GM19468 (cell line): Measurements from ENCODE around the gene TP53I13.

Experiments used
- ATAC-seq: cut with Tn5 transposase; IDR thresholded peaks from one replicate; pipeline ENCODE4 v1.9.1; 2021; ENCODE audit warnings: mild to moderate bottlenecking, moderate library complexity, moderate number of reproducible peaks; ENCODE audit not compliant: unreplicated experiment; ENCODE audit errors: extremely low read depth

Gene TP53I13

GRCh38 chr17:29612404-29613280 is 44.1 kb downstream of the TP53I13 start:
- ATAC-seq: no peak

DNA sequence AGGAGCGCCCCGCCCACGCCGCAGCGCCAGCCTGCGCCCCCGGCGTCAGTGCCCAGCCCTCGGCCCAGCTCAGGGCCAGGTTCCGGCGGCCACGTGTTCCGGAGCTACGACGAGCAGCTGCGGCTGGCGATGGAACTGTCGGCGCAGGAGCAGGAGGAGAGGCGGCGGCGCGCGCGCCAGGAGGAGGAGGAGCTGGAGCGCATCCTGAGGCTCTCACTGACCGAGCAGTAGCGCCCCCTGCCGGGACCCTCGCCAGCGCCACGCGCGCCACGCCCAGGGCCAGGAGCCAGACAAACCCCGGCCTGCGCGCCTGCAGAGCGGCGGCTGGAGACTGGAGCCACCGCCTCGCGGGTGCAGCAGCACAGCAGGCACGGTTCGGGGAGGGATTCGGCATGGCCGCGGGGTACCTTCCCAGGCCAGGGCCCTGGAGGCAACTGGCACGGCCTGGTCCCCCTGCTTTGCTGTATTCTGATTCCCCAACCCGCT is 44.9 kb downstream of the TP53I13 start:
- no peak for ATAC-seq

DNA sequence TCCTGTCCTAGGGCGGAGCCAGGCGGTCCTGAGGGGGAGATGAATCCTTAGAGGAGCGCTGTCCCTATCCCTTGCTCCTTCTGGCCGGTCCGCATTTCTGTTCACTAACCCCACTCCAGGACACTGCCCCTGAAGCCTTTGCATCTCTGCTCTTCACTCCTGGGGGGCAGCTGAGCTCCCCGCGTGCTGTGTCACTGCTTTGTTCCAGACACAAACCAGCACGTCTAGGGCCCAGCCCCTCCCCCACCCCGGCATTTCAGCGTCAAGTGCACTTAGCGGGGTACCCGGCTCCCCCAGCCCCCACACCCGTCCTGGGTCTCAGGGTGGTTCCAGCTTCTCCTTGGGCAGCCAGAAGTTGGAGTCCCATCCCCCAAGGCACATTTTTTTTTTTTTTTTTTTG is 45.4 kb downstream of the TP53I13 start:
- no peak for ATAC-seq

DNA sequence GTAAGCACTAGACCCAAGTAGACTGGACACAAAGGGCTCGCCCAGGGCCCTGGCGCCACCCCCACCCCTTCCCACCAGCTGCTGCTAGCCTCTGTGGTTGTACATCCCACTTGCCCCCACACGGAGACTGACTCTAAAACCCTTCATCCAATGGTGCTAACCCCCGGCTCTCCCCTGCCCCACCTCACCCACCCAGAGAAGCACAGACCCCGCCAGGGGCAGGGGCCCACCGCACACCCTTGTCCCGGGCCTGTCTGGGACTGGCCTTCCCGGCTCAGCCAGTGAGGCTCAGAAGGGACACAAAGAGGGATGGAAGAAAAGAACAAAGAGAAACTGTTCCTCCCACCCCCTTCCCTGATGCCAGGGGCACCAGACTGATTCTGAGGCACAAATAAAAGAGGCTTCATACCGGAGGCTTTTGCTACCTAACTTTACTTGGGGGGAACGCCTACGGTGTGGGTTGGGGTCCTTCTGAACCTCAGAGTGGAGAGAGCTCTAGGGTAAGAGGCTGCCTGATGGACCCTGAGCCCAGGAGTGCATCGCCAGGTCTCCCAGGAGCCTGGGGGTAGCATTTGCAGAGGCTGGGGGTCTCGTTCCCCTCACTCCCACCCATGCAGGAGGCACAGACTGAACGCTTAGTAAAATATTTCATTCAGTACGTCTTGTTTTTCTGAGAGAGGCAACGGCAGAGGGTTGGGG is 46.0 kb downstream of the TP53I13 start:
- ATAC-seq: no peak

DNA sequence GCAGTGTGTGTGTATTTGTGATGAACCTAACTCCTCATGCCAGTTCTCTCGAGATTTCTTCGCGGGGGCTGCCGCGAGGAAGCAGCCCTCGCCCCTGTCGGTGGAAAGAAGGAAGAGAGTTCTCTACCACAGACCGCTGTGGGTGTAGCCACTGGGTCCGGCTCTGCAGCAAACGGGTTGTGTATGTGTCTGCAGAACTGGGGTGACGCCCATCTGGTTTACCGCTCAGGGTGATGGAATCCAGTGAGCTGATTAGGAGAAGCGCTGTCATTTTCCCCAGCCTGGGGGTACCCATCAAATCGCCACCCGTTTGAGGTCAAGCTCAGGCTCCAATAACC is 46.5 kb downstream of the TP53I13 start:
- ATAC-seq: no peak

DNA sequence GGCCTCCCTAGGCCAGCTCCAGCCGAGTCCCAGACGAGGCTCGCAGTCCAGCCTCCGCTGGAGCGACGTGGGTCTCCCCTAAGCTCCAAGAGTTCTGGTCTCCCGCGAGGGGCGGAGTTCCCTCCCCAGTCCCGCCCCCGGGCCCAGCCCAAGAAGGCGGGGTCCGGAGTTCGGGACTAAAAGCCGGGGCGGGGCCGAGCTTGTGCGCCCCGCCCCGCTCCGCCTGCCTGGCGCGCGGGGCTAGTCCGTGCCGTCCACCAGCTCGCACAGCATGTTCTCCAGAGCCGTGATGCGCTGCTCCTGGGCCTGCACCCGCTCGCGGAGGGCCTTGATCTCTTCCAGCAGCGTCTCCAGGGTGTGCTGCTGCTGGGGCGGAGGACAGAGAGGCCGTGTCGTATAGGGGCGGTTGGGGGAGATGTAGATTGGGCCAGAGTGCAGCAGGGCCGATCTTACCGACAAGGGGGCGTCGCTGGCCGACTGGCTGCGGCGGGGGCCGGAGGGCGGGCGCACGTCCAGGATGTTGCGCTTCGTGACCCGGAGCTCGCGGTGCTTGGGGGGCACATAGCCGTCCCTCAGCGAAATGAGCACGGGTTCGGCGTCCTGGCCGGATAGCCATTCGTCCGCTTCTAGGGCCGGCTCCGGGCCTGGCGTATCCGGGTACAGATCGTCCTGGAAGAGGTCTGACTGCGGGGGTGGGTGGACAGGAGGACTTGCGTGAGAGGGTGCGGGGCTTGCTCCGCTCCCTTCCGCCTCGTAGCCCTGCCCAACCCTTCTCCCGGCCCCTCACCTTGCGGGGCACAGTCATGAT is 47.2 kb downstream of the TP53I13 start:
- ATAC-seq: peak; percentile 25

- ATAC-seq: no peak
Observed at GRCh38 chr17:29616300-29617048, 48.0 kb downstream of the TP53I13 start.

- ATAC-seq: no peak
Observed at GRCh38 chr17:29617125-29617480, 48.6 kb downstream of the TP53I13 start.

DNA sequence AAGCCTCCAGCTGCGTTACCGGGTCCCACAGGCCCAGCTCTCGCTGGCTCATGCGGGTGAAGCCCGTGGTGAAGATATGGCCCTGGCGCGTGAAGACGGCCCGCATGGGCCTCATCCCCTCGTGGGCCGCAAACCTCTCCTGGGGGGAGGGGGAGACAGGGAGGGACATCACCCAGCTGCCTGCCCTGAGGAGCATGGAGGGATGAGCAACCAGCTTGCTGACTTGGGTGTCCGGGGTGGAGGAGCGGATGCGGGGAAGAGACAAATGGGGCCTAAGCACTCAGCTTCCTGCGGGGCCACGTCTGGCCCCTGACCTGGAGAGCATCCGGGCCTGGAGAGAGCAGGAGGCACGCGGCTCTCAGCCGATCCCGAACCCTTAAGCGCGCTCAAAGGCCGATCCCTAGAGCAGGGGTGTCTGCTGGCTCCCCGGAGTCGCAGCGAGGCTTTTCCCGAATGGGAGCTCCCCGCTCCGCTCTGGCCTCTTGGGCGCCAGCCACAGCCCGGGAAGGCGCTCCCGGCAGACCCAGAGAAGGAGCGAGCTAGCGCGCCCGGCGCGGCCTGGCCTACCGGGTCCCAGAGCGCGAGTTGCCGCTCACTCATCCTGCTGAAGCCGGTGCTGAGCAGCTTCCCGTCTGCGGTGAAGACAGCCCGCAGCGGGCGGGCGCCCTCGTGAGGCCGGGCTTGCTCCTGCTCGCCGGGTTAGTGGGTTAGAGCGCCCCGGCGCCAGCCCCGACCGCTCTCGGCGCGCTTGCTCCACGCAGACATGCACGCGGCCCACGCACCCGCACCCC is 49.2 kb downstream of the TP53I13 start:
- ATAC-seq: no peak

DNA sequence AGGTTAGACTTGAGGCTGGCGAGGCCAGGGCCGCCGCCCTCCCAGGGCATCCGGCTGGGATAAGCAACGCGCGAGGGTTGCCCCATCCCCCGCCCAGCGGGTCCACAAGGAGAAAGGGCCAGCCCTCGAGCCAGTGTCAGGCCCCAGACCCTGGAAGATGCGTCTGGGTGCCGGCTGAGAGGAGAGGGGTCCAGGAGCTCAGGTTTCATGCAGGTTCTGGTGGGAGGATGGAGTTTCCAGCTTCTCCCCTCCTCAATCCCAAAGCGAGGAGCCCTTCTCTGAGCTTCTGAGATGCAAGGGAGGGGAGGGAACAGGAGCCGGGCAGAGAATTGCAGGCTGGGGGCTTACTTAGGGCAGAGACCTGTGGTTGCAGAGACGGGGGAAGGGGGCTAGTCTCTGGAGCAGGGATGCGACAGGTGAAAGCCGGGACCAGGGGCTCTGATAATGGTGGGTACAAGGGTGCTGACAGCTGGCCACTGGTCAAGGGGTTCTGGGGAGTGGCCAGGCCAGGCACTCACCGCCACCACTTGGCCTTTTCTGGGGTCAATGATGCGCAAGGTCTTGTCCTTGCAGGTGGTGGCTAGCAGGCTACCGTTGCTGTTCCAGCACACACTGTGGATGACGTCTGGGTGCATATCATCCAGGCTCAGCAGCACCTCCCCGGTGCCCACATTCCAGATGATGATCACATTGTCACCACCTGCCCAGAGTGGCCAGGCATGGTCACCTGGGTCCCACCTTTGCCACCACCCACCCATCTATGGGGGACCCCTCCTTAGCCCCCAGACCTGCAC is 50.0 kb downstream of the TP53I13 start:
- no peak for ATAC-seq

- ATAC-seq: no peak
Observed at GRCh38 chr17:29619251-29619650, 50.8 kb downstream of the TP53I13 start.

GRCh38 chr17:29620271-29620670 is 51.8 kb downstream of the TP53I13 start:
- ATAC-seq: no peak

DNA sequence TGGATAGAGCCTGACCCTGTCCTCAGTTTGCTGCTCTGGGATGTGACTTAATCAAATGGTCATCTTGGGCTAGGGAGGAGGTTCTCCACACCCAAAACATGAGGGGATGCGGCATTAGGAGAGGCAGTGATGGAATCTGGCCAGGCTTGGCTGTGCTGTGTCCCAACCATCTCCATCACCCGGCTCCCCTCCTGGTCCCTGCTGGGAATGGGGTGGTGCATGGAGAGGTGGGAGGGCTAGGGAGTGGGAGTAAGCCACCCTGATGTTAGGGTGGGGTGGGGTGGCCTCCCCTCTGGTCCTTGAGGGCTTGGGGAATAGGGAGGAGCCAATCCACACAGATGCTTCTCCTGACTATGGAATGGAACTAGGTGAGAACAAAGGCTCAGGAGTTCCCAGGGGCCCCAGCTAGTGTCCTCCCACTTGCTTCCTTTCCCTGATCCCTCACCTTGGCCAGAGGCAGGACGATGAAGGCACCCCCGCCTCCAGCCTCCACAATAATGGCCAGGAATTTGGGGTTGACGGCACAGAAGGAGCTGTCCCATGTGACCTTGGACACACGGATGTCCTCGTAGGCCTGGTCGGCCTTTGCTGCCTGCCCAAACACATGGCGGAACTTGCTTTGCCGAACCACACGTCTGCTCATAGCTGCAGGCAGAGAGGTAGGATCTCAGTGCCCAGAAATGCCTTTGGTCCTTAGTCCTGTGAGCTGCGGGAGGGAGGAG is 52.4 kb downstream of the TP53I13 start:
- ATAC-seq: no peak

DNA sequence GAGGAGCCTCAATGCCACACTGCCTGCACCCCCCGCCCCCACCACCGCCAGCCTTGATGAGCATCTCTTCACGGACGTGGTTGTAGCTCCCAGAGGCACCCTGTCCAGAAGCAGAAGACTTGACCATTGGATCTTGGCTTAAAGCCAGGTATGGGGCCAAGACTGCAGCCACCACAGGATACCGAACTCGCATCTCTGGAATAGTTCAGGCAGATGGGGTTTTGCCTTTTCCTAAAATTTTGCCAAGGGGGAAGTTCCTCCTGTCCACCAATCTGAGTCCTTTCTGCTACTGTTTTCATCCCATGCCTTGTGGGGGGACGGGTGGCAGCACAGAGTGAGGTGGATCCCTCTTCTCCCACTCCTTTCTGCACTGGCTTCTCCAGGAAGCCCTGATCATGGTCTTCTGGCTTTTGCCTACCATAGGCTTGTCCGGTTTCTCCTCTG is 53.3 kb downstream of the TP53I13 start:
- no peak for ATAC-seq
